ENCODE data around the gene ACOX1. TPM values are rescaled to one million over a fixed set of nuclear protein-coding genes. Genes with fewer than 3 reads are reported as not detected.

Gene ACOX1
- total and polyA plus RNA-seq, 2 of the 13 experiments (the other 11 are each of a cell fraction or from before 2014, with no cell fraction given): 86.4 to 120 TPM

GRCh38 chr17:75927286-75927922 is 51.6 kb downstream of the ACOX1 start (continued):
- no peak for TF ChIP-seq ZFP36 (IDR thresholded peaks at IDR 0.05; ENCODE audit: borderline replicate concordance, low read depth, low read length, partially characterized antibody)
- no peak for TF ChIP-seq ZNF577 (CRISPR knock-in tag; IDR thresholded peaks at IDR 0.05; ENCODE audit: borderline replicate concordance, low read depth)
- TF ChIP-seq ZGPAT (CRISPR knock-in tag; IDR thresholded peaks at IDR 0.05): no peak
- no peak for TF ChIP-seq ZNF788 (CRISPR knock-in tag; IDR thresholded peaks at IDR 0.05; ENCODE audit: borderline replicate concordance)
- TF ChIP-seq FOXP4 (CRISPR knock-in tag; IDR thresholded peaks at IDR 0.05): no peak
- 0 out of 2 replicates have a peak, but pooled peaks have one; percentile 27 for TF ChIP-seq ZNF350 (CRISPR knock-in tag; IDR thresholded peaks at IDR 0.05; ENCODE audit: borderline replicate concordance, low read depth)
- peak; percentile 58 for TF ChIP-seq ZNF883 (CRISPR knock-in tag; IDR thresholded peaks at IDR 0.05; ENCODE audit: not compliant biosample characterization)
- no peak for TF ChIP-seq RFX3 (CRISPR knock-in tag; IDR thresholded peaks at IDR 0.05)
- TF ChIP-seq ZNF576 (CRISPR knock-in tag; IDR thresholded peaks at IDR 0.05): no peak
- TF ChIP-seq CTCF (CRISPR knock-in tag; IDR thresholded peaks at IDR 0.05): peak; percentile 73
- no peak for TF ChIP-seq ZNF17 (CRISPR knock-in tag; IDR thresholded peaks at IDR 0.05)
- no peak for TF ChIP-seq REL (CRISPR knock-in tag; conservative IDR thresholded peaks at IDR 0.05)
- TF ChIP-seq YY1 (IDR thresholded peaks at IDR 0.05; ENCODE audit: insufficient read depth, insufficient replicate concordance, low read depth, low read length): no peak
- TF ChIP-seq SP4 (CRISPR knock-in tag; IDR thresholded peaks at IDR 0.05): 0 out of 2 replicates have a peak, but pooled peaks have one; percentile 33
- TF ChIP-seq ZNF761 (CRISPR knock-in tag; conservative IDR thresholded peaks at IDR 0.05): no peak
- no peak for TF ChIP-seq TCF7 (IDR thresholded peaks at IDR 0.05; ENCODE audit: low read depth)
- no peak for TF ChIP-seq PBX2 (CRISPR knock-in tag; IDR thresholded peaks at IDR 0.05)
- no peak for TF ChIP-seq ZNF101 (CRISPR knock-in tag; IDR thresholded peaks at IDR 0.05; ENCODE audit: borderline replicate concordance, low read depth)
- no peak for TF ChIP-seq MXD3 (CRISPR knock-in tag; IDR thresholded peaks at IDR 0.05)
- TF ChIP-seq ZNF556 (CRISPR knock-in tag; IDR thresholded peaks at IDR 0.05; ENCODE audit: borderline replicate concordance): peak; percentile 58; the same call in 1 of the 2 replicates
- no peak for TF ChIP-seq RAD51 (IDR thresholded peaks at IDR 0.05; ENCODE audit: borderline replicate concordance)
- no peak for TF ChIP-seq MAFK (conservative IDR thresholded peaks at IDR 0.05 in 1 of 2, IDR thresholded peaks at IDR 0.05 in 1 of 2; ENCODE audit: low read length in 2 of 2)
- no peak for TF ChIP-seq HMG20A (CRISPR knock-in tag; IDR thresholded peaks at IDR 0.05; ENCODE audit: borderline replicate concordance)
